Body of pancreas (tissue), 4 donors: Measurements from ENCODE around the gene KCNJ6. TPM values are rescaled to one million over a fixed set of nuclear protein-coding genes. Genes with fewer than 3 reads are reported as not detected.
"Not testable (repeated sequence)": the region's sequence is repeated elsewhere in the genome, so short reads cannot be mapped to it uniquely, and the experiment has no call there.

Experiments
- ATAC-seq: fragments of 150-250 bp; one replicate; pipeline ENCODE4 v1.9.1; 2016
- DNase-seq, 4 donors: peaks; one replicate each; pipeline ENCODE4 v3.0.0-alpha.2; 2019
- H3K27ac ChIP-seq, 4 donors: fragments of 200-600 bp; sonication (generic); 1 replicate in 3 of 4; 2 replicates in 1 of 4; pipeline versions ENCODE4 v1.5.1 to v1.6.1; 2016 to 2019; ENCODE audit warnings: mild to moderate bottlenecking in 1 of 4, mixed read lengths in 1 of 4, moderate library complexity in 1 of 4
- H3K27me3 ChIP-seq, 2 donors: fragments of 200-600 bp; sonication (generic); one replicate each; pipeline ENCODE4 v1.6.0; 2016; ENCODE audit warnings: mild to moderate bottlenecking in 1 of 2
- H3K36me3 ChIP-seq, 2 donors: fragments of 200-600 bp; sonication (generic); replicated peaks in 1 of 2; 2 replicates each; pipeline ENCODE4 v1.5.1; 2016; ENCODE audit warnings: low read depth in 2 of 2; ENCODE audit not compliant: insufficient read depth in 1 of 2
- H3K4me1 ChIP-seq: fragments of 200-600 bp; sonication (generic); one replicate; pipeline ENCODE4 v1.6.0; 2016
- H3K4me3 ChIP-seq, 2 donors: fragments of 200-600 bp; sonication (generic); 1 replicate in 1 of 2; 2 replicates in 1 of 2; pipeline ENCODE4 v1.5.1; 2016 to 2019
- H3K9me3 ChIP-seq, 3 donors: fragments of 200-600 bp; sonication (generic); 1 replicate in 2 of 3; 2 replicates in 1 of 3; pipeline ENCODE4 v1.5.1; 2016
- CTCF ChIP-seq, 7 experiments: fragments of 450-650 bp in 4 of 7; fragments of 200-600 bp in 3 of 7; sonication (generic) in 3 of 7; IDR thresholded peaks; one replicate each; pipeline ENCODE4 v1.5.1; 2016 to 2019; ENCODE audit warnings: antibody characterized with exemption in 7 of 7
- POLR2A ChIP-seq, 3 donors: fragments of 450-650 bp; IDR thresholded peaks; one replicate each; pipeline ENCODE4 v1.6.1; 2016; ENCODE audit warnings: antibody characterized with exemption in 3 of 3, mild to moderate bottlenecking in 2 of 3
- WGBS, 2 donors: methylation state at CpG; one replicate each; pipeline ENCODE4 v1.1.5; 2017; 5-methylcytosine and 5-hydroxymethylcytosine counted together
- intact Hi-C: fragments of 100-400 bp; cut with DNase I; formaldehyde crosslinking; loops from one replicate; pipeline ENCODE4 v1.15.1; 2023
- total RNA-seq, 2 donors: library from RNA; depleted of rRNA; stranded (reverse); fragments of >200 nt; gene quantifications; one replicate each; pipeline ENCODE4 v1.1.0, GENCODE V29; 2016

The KCNJ6 gene
- total RNA-seq, 2 donors from 2014 or later, result under 0.01 to 0.78 TPM

- no peaks in the 10 kb centered on the region for H3K36me3 ChIP-seq
- no peak for ATAC-seq
- WGBS, 2 donors, result 94 to 95% methylated on average over 6 of the region's 6 CpGs
Measured at GRCh38 chr21:37655611-37656300, 260.5 kb downstream of the KCNJ6 start.

GRCh38 chr21:37654596-37654995, 261.7 kb downstream of the KCNJ6 start:
- DNase-seq, result no peak
- intact Hi-C loops, result no loop called here
- ATAC-seq, result no peak
- H3K27ac ChIP-seq, result no peak overlapping the region
- H3K4me3 ChIP-seq, result no peak overlapping the region
- no peak for TF ChIP-seq CTCF (IDR thresholded peaks at IDR 0.05)
- no peak for TF ChIP-seq POLR2A (IDR thresholded peaks at IDR 0.05)
- H3K36me3 ChIP-seq, result no peaks in the 10 kb centered on the region
- H3K27me3 ChIP-seq, result no peaks in the 10 kb centered on the region
- peaks cover 19% of the 10 kb centered on the region for H3K4me1 ChIP-seq
- WGBS, 2 donors, result 92 to 97% methylated on average over 4 of the region's 4 CpGs
- no peaks in the 10 kb centered on the region for H3K9me3 ChIP-seq

More at GRCh38 chr21:37655611-37656300, 260.5 kb downstream of the KCNJ6 start:
- DNase-seq, result no peak
- H3K4me1 ChIP-seq, result peaks cover 27% of the 10 kb centered on the region
- no peaks in the 10 kb centered on the region for H3K27me3 ChIP-seq
- no peak overlapping the region for H3K27ac ChIP-seq
- H3K9me3 ChIP-seq, result no peaks in the 10 kb centered on the region
- intact Hi-C loops, result no loop called here
- no peak overlapping the region for H3K4me3 ChIP-seq
- TF ChIP-seq CTCF (IDR thresholded peaks at IDR 0.05) (no peak), POLR2A (IDR thresholded peaks at IDR 0.05) (no peak)

- DNase-seq (no peak), ATAC-seq (no peak)
- H3K4me3 ChIP-seq, result no peak overlapping the region
- H3K4me1 ChIP-seq, result peaks cover 5% of the 10 kb centered on the region
- H3K27ac ChIP-seq, result no peak overlapping the region
- WGBS, 2 donors, result 69 to 77% methylated on average over 4 of the region's 4 CpGs
- H3K27me3 ChIP-seq, result no peaks in the 10 kb centered on the region
- no peaks in the 10 kb centered on the region for H3K9me3 ChIP-seq
- intact Hi-C loops, result no loop called here
- no peaks in the 10 kb centered on the region for H3K36me3 ChIP-seq
- TF ChIP-seq POLR2A (IDR thresholded peaks at IDR 0.05) (no peak), CTCF (IDR thresholded peaks at IDR 0.05) (no peak)
Measured at GRCh38 chr21:37653201-37653600, 263.1 kb downstream of the KCNJ6 start.

DNA sequence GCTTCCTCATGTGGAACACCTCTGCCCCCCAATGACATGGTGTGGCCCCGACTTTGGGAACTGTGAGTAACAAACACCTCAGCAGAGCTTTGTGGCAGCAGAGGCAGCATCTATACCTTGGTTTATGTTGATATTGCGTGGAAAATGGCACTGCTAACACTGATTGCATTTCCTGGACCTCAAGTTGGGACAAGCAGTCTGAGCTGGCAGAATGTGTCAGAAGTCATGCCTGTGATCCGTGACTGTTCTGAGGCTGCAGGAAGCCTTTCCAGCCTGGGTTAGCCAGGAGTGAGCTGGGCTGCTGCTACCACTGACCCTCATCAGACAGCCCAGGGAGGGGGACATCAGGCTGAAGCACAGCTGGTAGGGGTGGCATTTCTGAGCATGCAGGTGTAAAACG, 268.5 kb downstream of the KCNJ6 start:
- no peaks in the 10 kb centered on the region for H3K36me3 ChIP-seq
- 67 to 73% methylated on average over 2 to 4 of the region's 4 CpGs for WGBS, 2 donors
- H3K27me3 ChIP-seq, result no peaks in the 10 kb centered on the region
- DNase-seq (no peak), ATAC-seq (no peak)
- H3K9me3 ChIP-seq, result no peaks in the 10 kb centered on the region
- no peak for TF ChIP-seq CTCF (IDR thresholded peaks at IDR 0.05)
- TF ChIP-seq POLR2A (IDR thresholded peaks at IDR 0.05), result no peak
- no peaks in the 10 kb centered on the region for H3K4me1 ChIP-seq
- H3K27ac ChIP-seq, result no peak overlapping the region
- intact Hi-C loops, result no loop called here
- H3K4me3 ChIP-seq, result no peak overlapping the region

- intact Hi-C loops, ATAC-seq, H3K27me3 ChIP-seq, DNase-seq, H3K36me3 ChIP-seq, H3K9me3 ChIP-seq, H3K4me3 ChIP-seq, H3K27ac ChIP-seq, H3K4me1 ChIP-seq: not testable (repeated sequence)
- WGBS, 2 donors, result 81 to 83% methylated on average over 12 of the region's 12 CpGs
Measured at GRCh38 chr21:37646761-37647160, 269.5 kb downstream of the KCNJ6 start.
